ENCODE results near the gene ACAN.

The ACAN gene

DNA sequence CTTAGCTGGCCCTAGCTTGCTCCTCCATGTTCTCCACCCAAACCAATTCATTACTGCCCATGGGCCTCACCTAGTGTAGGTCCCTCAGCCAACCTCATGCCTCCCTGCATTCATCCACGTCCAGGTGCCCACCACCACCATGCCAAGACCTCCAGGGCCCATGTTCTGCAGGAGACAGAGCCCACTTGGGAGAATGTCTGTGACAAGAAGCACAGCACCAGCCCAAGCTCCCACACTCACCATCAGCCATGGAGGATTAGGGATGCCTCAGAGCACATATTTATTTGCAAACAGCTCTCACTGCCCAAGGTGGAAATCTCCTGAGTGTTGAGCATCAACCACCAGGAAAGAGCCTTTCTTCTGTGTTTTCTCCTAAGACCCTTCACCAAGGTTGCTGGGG is 43.4 kb upstream of the ACAN start:
- no peak overlapping the region for H3K4me3 ChIP-seq (replicated peaks; ENCODE audit: insufficient read depth, low read length)
- no peak overlapping the region for H3K27ac ChIP-seq (replicated peaks)
- H3K27me3 ChIP-seq (ENCODE audit: insufficient read depth, poor library complexity, severe bottlenecking) = no peaks in the 10 kb centered on the region
- no peak for DNase-seq (ENCODE audit: low read depth in 1 of 2, low spot score in 1 of 2)
- TF ChIP-seq, protein P1, sequence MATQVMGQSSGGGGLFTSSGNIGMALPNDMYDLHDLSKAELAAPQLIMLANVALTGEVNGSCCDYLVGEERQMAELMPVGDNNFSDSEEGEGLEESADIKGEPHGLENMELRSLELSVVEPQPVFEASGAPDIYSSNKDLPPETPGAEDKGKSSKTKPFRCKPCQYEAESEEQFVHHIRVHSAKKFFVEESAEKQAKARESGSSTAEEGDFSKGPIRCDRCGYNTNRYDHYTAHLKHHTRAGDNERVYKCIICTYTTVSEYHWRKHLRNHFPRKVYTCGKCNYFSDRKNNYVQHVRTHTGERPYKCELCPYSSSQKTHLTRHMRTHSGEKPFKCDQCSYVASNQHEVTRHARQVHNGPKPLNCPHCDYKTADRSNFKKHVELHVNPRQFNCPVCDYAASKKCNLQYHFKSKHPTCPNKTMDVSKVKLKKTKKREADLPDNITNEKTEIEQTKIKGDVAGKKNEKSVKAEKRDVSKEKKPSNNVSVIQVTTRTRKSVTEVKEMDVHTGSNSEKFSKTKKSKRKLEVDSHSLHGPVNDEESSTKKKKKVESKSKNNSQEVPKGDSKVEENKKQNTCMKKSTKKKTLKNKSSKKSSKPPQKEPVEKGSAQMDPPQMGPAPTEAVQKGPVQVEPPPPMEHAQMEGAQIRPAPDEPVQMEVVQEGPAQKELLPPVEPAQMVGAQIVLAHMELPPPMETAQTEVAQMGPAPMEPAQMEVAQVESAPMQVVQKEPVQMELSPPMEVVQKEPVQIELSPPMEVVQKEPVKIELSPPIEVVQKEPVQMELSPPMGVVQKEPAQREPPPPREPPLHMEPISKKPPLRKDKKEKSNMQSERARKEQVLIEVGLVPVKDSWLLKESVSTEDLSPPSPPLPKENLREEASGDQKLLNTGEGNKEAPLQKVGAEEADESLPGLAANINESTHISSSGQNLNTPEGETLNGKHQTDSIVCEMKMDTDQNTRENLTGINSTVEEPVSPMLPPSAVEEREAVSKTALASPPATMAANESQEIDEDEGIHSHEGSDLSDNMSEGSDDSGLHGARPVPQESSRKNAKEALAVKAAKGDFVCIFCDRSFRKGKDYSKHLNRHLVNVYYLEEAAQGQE (IDR thresholded peaks at IDR 0.05; ENCODE audit: insufficient replicate concordance, low read depth) = no peak
- TF ChIP-seq, protein P2, sequence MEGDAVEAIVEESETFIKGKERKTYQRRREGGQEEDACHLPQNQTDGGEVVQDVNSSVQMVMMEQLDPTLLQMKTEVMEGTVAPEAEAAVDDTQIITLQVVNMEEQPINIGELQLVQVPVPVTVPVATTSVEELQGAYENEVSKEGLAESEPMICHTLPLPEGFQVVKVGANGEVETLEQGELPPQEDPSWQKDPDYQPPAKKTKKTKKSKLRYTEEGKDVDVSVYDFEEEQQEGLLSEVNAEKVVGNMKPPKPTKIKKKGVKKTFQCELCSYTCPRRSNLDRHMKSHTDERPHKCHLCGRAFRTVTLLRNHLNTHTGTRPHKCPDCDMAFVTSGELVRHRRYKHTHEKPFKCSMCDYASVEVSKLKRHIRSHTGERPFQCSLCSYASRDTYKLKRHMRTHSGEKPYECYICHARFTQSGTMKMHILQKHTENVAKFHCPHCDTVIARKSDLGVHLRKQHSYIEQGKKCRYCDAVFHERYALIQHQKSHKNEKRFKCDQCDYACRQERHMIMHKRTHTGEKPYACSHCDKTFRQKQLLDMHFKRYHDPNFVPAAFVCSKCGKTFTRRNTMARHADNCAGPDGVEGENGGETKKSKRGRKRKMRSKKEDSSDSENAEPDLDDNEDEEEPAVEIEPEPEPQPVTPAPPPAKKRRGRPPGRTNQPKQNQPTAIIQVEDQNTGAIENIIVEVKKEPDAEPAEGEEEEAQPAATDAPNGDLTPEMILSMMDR (IDR thresholded peaks at IDR 0.05; ENCODE audit: insufficient read depth, low read length) = no peak
- TF ChIP-seq GABPA (IDR thresholded peaks at IDR 0.05; ENCODE audit: low read depth) (no peak), SPI1 (IDR thresholded peaks at IDR 0.05; ENCODE audit: borderline replicate concordance, low read depth) (no peak)

DNA sequence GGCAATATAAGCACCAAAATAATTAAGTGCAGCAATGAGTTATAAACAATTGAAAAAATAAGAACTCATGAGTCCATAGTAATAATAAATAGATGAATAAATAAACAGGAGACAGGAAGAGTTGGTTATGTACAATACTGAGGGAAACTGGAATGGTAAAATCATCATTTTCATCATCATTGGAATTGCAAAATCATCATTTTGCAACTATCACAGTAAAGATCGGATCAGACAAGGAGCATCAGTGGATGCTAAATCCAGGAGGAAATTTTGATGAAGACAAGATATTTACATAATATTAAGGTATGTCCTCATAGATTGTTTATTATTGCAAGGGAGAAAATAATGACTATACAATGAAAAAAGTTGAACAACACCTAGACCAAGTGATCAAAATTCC is 38.8 kb upstream of the ACAN start:
- H3K27me3 ChIP-seq (ENCODE audit: insufficient read depth, poor library complexity, severe bottlenecking) = peaks cover 7% of the 10 kb centered on the region

DNA sequence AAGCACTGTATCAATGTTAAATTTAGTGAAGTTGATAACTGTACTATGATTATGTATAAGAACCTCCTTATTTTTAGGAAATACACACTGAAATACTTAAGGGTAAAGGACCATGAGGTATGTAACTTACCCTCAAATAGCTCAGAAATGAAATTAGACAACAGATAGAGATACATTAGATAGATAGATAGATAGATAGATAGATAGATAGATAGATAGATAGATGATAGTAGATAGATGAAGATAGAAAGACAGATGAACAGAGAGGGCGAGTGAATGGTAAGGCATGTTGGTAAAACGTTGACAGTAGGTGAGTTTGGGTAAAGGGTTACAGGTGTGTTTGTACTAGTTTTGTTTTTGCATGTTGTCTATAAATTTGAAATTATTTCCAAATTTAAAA is 38.0 kb upstream of the ACAN start:
- no peak for DNase-seq (ENCODE audit: low read depth in 1 of 2, low spot score in 1 of 2)
- no peak overlapping the region for H3K4me3 ChIP-seq (replicated peaks; ENCODE audit: insufficient read depth, low read length)
- H3K27me3 ChIP-seq (ENCODE audit: insufficient read depth, poor library complexity, severe bottlenecking) = peaks cover 9% of the 10 kb centered on the region
- no peak overlapping the region for H3K27ac ChIP-seq (replicated peaks)
- TF ChIP-seq, protein P2 (IDR thresholded peaks at IDR 0.05; ENCODE audit: insufficient read depth, low read length) = no peak
- TF ChIP-seq POLR2AphosphoS5 (IDR thresholded peaks at IDR 0.05; ENCODE audit: low read depth) = no peak
- TF ChIP-seq, protein P1 (IDR thresholded peaks at IDR 0.05; ENCODE audit: insufficient replicate concordance, low read depth) = no peak
- no peak for TF ChIP-seq GABPA (IDR thresholded peaks at IDR 0.05; ENCODE audit: low read depth)
- no peak for TF ChIP-seq SPI1 (IDR thresholded peaks at IDR 0.05; ENCODE audit: borderline replicate concordance, low read depth)

More for the DNA sequence above, 38.8 kb upstream of the ACAN start:
- Histone ChIP-seq H3K4me3 (replicated peaks; ENCODE audit: insufficient read depth, low read length) (no peak overlapping the region), H3K27ac (replicated peaks) (no peak overlapping the region)
- TF ChIP-seq SPI1 (IDR thresholded peaks at IDR 0.05; ENCODE audit: borderline replicate concordance, low read depth) (no peak), GABPA (IDR thresholded peaks at IDR 0.05; ENCODE audit: low read depth) (no peak), POLR2AphosphoS5 (IDR thresholded peaks at IDR 0.05; ENCODE audit: low read depth) (no peak)
- TF ChIP-seq, protein P1 (IDR thresholded peaks at IDR 0.05; ENCODE audit: insufficient replicate concordance, low read depth) = no peak
- TF ChIP-seq, protein P2 (IDR thresholded peaks at IDR 0.05; ENCODE audit: insufficient read depth, low read length) = no peak
- no peak for DNase-seq (ENCODE audit: low read depth in 1 of 2, low spot score in 1 of 2)
